GM15510 (cell line): ENCODE results near the gene ATP5MK.

ENCODE experiments used
- POLR2A ChIP-seq: IDR thresholded peaks from 3 replicates; pipeline ENCODE4 v1.6.1; 2011; ENCODE audit warnings: borderline replicate concordance; ENCODE audit not compliant: insufficient read length; ENCODE audit errors: extremely low read depth

The ATP5MK gene

GRCh38 chr10:103353281-103353680 is 43.0 kb downstream of the ATP5MK start:
- no peak for TF ChIP-seq POLR2A

GRCh38 chr10:103350517-103351260 is 45.6 kb downstream of the ATP5MK start, which contains the start of gene PCGF6:
PCGF6 (minus strand) TSS chr10:103351140; CDS start chr10:103351066, 74 bp downstream.
- TF ChIP-seq POLR2A, result peak; percentile 71

GRCh38 chr10:103350175-103350516 is 46.1 kb downstream of the ATP5MK start:
- TF ChIP-seq POLR2A, result no peak
